B cell (primary cell): Measurements from ENCODE around the gene MMP8. TPM values are rescaled to one million over a fixed set of nuclear protein-coding genes. Genes with fewer than 3 reads are reported as not detected.

Experiments
- ATAC-seq: fragments of 200-7000 bp; cut with Tn5 transposase; one replicate; pipeline ENCODE4 v1.10.0; 2021; ENCODE audit warnings: low read depth, mild to moderate bottlenecking, moderate number of reproducible peaks, moderate library complexity
- CTCF ChIA-PET: fragments of 350-600 bp; sonication (Branson Sonifier 250); formaldehyde crosslinking; loops from one replicate; lab custom pipeline; 2021; ENCODE audit warnings: antibody characterized with exemption, inconsistent platforms; lab: Charles Lee
- POLR2A ChIA-PET: fragments of 350-600 bp; sonication (Branson Sonifier 250); formaldehyde crosslinking; loops from one replicate; lab custom pipeline; 2021; ENCODE audit warnings: antibody characterized with exemption; lab: Charles Lee
- DNase-seq: peaks from one replicate; pipeline ENCODE4 v3.0.0; 2013
- H2AFZ ChIP-seq: 2 replicates; pipeline ENCODE4 v1.6.1; 2012; ENCODE audit warnings: mild to moderate bottlenecking, low read depth, low read length; ENCODE audit not compliant: insufficient read depth, poor library complexity, severe bottlenecking
- H3K27ac ChIP-seq, 2 donors: 1 replicate in 1 of 2; 2 replicates in 1 of 2; pipeline ENCODE4 v1.5.1; 2012 to 2013; ENCODE audit warnings: low read length in 2 of 2, mild to moderate bottlenecking in 2 of 2, moderate library complexity in 1 of 2
- H3K27me3 ChIP-seq, 4 experiments: fragments of 200-600 bp in 1 of 4; sonication (generic) in 1 of 4; replicated peaks in 1 of 4; 1 replicate in 2 of 4; 2 replicates in 2 of 4; pipeline versions ENCODE4 v1.6.1 to v1.7.0; 2013 to 2016; ENCODE audit warnings: low read length in 3 of 4, mild to moderate bottlenecking in 2 of 4, mixed read lengths in 1 of 4, moderate library complexity in 1 of 4; ENCODE audit not compliant: insufficient read depth in 4 of 4, control insufficient read depth in 3 of 4; ENCODE audit errors: control extremely low read depth in 1 of 4
- H3K36me3 ChIP-seq, 2 experiments: replicated peaks in 1 of 2; 1 replicate in 1 of 2; 2 replicates in 1 of 2; pipeline versions ENCODE4 v1.6.1 to v1.7.1; 2013; ENCODE audit warnings: low read length in 1 of 2; ENCODE audit not compliant: insufficient read depth in 2 of 2, control insufficient read depth in 1 of 2; ENCODE audit errors: control extremely low read depth in 1 of 2, extremely low read depth in 1 of 2
- H3K4me1 ChIP-seq, 2 donors: fragments of 200-600 bp in 1 of 2; sonication (generic) in 1 of 2; 1 replicate in 1 of 2; 2 replicates in 1 of 2; pipeline versions ENCODE4 v1.5.1 to v1.6.1; 2013 to 2017; ENCODE audit warnings: low read length in 2 of 2; ENCODE audit not compliant: control insufficient read depth in 2 of 2, insufficient read depth in 2 of 2
- H3K4me2 ChIP-seq: replicated peaks from 2 replicates; pipeline ENCODE3; 2012; ENCODE audit warnings: mild to moderate bottlenecking, low read depth, low read length; ENCODE audit not compliant: poor library complexity, severe bottlenecking
- H3K4me3 ChIP-seq, 5 experiments: fragments of 200-600 bp in 1 of 5; sonication (generic) in 1 of 5; 1 replicate in 3 of 5; 2 replicates in 2 of 5; pipeline versions ENCODE4 v1.5.1 to v1.7.0; 2011 to 2016; ENCODE audit warnings: low read length in 4 of 5, mild to moderate bottlenecking in 4 of 5, low read depth in 2 of 5, control low read depth in 1 of 5, moderate library complexity in 1 of 5; ENCODE audit not compliant: insufficient read depth in 1 of 5; ENCODE audit errors: control extremely low read depth in 1 of 5, extremely low read depth in 1 of 5
- H3K79me2 ChIP-seq: fragments of 200-600 bp; sonication (generic); one replicate; pipeline ENCODE4 v1.6.0; 2016; ENCODE audit warnings: low read length; ENCODE audit not compliant: control insufficient read depth, insufficient read depth
- H3K9ac ChIP-seq: fragments of 200-600 bp; sonication (generic); 2 replicates; pipeline ENCODE4 v1.6.1; 2017; ENCODE audit warnings: mild to moderate bottlenecking, low read length, moderate library complexity
- H3K9me3 ChIP-seq, 3 donors: one replicate each; pipeline versions ENCODE4 v1.6.1 to v1.7.1; 2013; ENCODE audit warnings: low read length in 2 of 3; ENCODE audit not compliant: control insufficient read depth in 2 of 3, insufficient read depth in 1 of 3; ENCODE audit errors: control extremely low read depth in 1 of 3
- H4K20me1 ChIP-seq: 2 replicates; pipeline ENCODE4 v1.6.0; 2012; ENCODE audit warnings: mild to moderate bottlenecking, low read length; ENCODE audit not compliant: insufficient read depth, control insufficient read depth, poor library complexity, severe bottlenecking
- H3K27ac Mint-ChIP-seq: one replicate; pipeline ENCODE4 v1.8.0; 2021; ENCODE audit warnings: mixed read lengths
- H3K27me3 Mint-ChIP-seq: one replicate; pipeline ENCODE4 v1.8.0; 2021; ENCODE audit warnings: mixed read lengths
- H3K4me1 Mint-ChIP-seq: one replicate; pipeline ENCODE4 v1.8.0; 2021; ENCODE audit warnings: mixed read lengths
- H3K4me3 Mint-ChIP-seq: one replicate; pipeline ENCODE4 v1.8.0; 2021; ENCODE audit warnings: mixed read lengths
- H3K9me3 Mint-ChIP-seq: one replicate; pipeline ENCODE4 v1.8.0; 2022; ENCODE audit warnings: mixed read lengths; ENCODE audit not compliant: insufficient read depth
- EZH2 ChIP-seq: IDR thresholded peaks from 2 replicates; pipeline ENCODE4 v1.6.1; 2012; ENCODE audit warnings: borderline replicate concordance, low read depth, mild to moderate bottlenecking, moderate library complexity, low read length; ENCODE audit not compliant: insufficient read depth, poor library complexity, severe bottlenecking
- WGBS: methylation state at CpG from one replicate; pipeline ENCODE4 v1.1.5; 2013; ENCODE audit warnings: missing lambda C conversion rate; ENCODE audit not compliant: insufficient coverage; 5-methylcytosine and 5-hydroxymethylcytosine counted together
- intact Hi-C: fragments of 100-400 bp; cut with micrococcal nuclease; formaldehyde crosslinking; loops from one replicate; pipeline ENCODE4 v1.10.0; 2022
- polyA plus RNA-seq: library from polyadenylated mRNA; depleted of rRNA; stranded (reverse); fragments of >200 nt; gene quantifications from 2 replicates; pipeline ENCODE4 v1.2.3, GENCODE V29; 2012
- total RNA-seq, 2 donors: library from RNA; stranded (reverse); fragments of 120-200 nt in 1 of 2; gene quantifications; 1 replicate in 1 of 2; 2 replicates in 1 of 2; pipeline versions ENCODE4 v1.2.3 to v1.2.4, GENCODE V29; 2013 to 2022
- TF ChIP-seq, protein P1 (sequence below): fragments of 200-600 bp; IDR thresholded peaks from one replicate; pipeline ENCODE4 v1.8.0; 2022; ENCODE audit warnings: antibody characterized with exemption, mild to moderate bottlenecking

Gene MMP8
- total and polyA plus RNA-seq, 2 donors (not counting 1 experiment from before 2014, with no cell fraction given) = not detected

DNA sequence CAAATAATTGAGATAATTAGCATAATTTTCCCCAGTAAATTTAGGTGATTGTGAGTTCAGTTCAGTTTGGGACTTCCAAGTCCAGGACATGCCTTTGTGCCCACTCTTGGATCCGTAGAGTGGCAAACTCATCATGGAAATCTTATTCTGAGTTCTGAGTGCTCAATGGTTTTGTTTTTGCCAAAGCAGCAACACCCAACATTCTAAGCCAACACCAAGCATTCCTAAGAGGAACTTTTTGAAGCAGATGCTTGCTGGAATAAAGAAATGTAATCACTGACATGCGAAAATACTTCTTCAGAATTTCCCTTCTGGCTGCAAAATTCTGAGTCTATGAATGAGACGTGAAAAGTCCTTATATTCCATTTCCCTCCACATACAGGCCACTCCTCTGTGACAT, 29.6 kb downstream of the MMP8 start:
- no peaks in the 10 kb centered on the region for H3K4me1 ChIP-seq
- no peak overlapping the region for H3K9ac ChIP-seq
- intact Hi-C loops = no loop called here
- Mint-ChIP-seq H3K27ac (no peak overlapping the region), H3K4me3 (no peak overlapping the region), H3K4me1 (no peaks in the 10 kb centered on the region), H3K9me3 (no peaks in the 10 kb centered on the region), H3K27me3 (peaks cover 35% of the 10 kb centered on the region)
- no peak for ATAC-seq
- no peaks in the 10 kb centered on the region for H3K9me3 ChIP-seq
- DNase-seq = no peak
- no peaks in the 10 kb centered on the region for H3K79me2 ChIP-seq
- H4K20me1 ChIP-seq = no peaks in the 10 kb centered on the region
- ChIA-PET CTCF (no interaction called here), POLR2A (no interaction called here)
- H2AFZ ChIP-seq = no peak overlapping the region
- H3K4me3 ChIP-seq = no peak overlapping the region
- peaks cover 0 to 6% (median 2%) of the 10 kb centered on the region in 4 experiments for H3K27me3 ChIP-seq
- 86% methylated on average over 1 of the region's 3 CpGs for WGBS
- H3K4me2 ChIP-seq = no peak overlapping the region
- no peak overlapping the region for H3K27ac ChIP-seq
- no peaks in the 10 kb centered on the region for H3K36me3 ChIP-seq
- TF ChIP-seq EZH2 = no peak
- TF ChIP-seq, protein P1, sequence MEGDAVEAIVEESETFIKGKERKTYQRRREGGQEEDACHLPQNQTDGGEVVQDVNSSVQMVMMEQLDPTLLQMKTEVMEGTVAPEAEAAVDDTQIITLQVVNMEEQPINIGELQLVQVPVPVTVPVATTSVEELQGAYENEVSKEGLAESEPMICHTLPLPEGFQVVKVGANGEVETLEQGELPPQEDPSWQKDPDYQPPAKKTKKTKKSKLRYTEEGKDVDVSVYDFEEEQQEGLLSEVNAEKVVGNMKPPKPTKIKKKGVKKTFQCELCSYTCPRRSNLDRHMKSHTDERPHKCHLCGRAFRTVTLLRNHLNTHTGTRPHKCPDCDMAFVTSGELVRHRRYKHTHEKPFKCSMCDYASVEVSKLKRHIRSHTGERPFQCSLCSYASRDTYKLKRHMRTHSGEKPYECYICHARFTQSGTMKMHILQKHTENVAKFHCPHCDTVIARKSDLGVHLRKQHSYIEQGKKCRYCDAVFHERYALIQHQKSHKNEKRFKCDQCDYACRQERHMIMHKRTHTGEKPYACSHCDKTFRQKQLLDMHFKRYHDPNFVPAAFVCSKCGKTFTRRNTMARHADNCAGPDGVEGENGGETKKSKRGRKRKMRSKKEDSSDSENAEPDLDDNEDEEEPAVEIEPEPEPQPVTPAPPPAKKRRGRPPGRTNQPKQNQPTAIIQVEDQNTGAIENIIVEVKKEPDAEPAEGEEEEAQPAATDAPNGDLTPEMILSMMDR = no peak

DNA sequence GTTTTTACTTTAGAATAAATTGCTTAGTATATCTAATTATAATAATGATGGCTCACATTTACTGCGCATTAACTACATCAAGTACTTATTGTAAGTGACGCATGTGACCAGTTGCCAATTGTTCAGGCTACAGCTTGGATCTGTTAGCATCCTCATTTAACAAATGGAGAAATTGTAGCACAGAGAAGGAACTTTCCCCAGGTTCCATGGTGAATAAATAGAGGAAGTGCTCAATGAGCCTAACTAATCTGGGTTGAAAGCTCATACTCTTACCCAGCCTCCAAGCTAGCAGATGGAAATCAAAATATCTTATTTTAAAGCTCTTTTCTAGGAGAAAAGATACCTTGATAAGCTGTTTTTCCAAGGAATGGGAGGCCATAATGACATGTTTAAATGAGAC, 39.0 kb downstream of the MMP8 start:
- ATAC-seq = no peak
- H3K27ac Mint-ChIP-seq = no peak overlapping the region
- H3K36me3 ChIP-seq = no peaks in the 10 kb centered on the region
- H3K4me1 ChIP-seq = no peaks in the 10 kb centered on the region
- H3K4me2 ChIP-seq = no peak overlapping the region
- CTCF ChIA-PET = no interaction called here
- no peaks in the 10 kb centered on the region for H4K20me1 ChIP-seq
- no peak overlapping the region for H3K4me3 ChIP-seq
- H3K9ac ChIP-seq = no peak overlapping the region
- no peak for DNase-seq
- no peak overlapping the region for H3K4me3 Mint-ChIP-seq
- H3K27me3 ChIP-seq = peaks cover 0 to 3% (median 0%) of the 10 kb centered on the region in 4 experiments
- H3K27me3 Mint-ChIP-seq = peaks cover 19% of the 10 kb centered on the region
- TF ChIP-seq, protein P1 = no peak
- no peak for TF ChIP-seq EZH2
- no peaks in the 10 kb centered on the region for H3K9me3 ChIP-seq
- WGBS = no CpG with 5 or more reads among the region's 2 CpGs
- intact Hi-C loops = no loop called here
- POLR2A ChIA-PET = interaction anchor here (0.5 kb wide), 1 partner anchor 331 kb away, joined by 7 read pairs; no protein-coding TSS in a partner anchor
- peaks cover 2% of the 10 kb centered on the region for H3K9me3 Mint-ChIP-seq
- H2AFZ ChIP-seq = no peak overlapping the region
- no peak overlapping the region for H3K27ac ChIP-seq
- H3K79me2 ChIP-seq = no peaks in the 10 kb centered on the region
- no peaks in the 10 kb centered on the region for H3K4me1 Mint-ChIP-seq
